Neural progenitor cell (in vitro differentiated cells): ENCODE results near the gene MLST8. TPM values are rescaled to one million over a fixed set of nuclear protein-coding genes. Genes with fewer than 3 reads are reported as not detected.

Experiments
- DNase-seq: peaks from one replicate; pipeline ENCODE4 v3.0.0-alpha.2; 2016; ENCODE audit warnings: low spot score
- H2AFZ ChIP-seq: fragments of 200-600 bp; sonication (generic); replicated peaks from 2 replicates; pipeline ENCODE4 v1.6.1; 2016; ENCODE audit warnings: antibody characterized with exemption
- H3F3A ChIP-seq: fragments of 200-600 bp; sonication (generic); 2 replicates; pipeline ENCODE4 v1.6.1; 2016; ENCODE audit warnings: antibody characterized with exemption, low read depth
- H3K27ac ChIP-seq: fragments of 200-600 bp; sonication (generic); 2 replicates; pipeline ENCODE4 v1.5.1; 2016; ENCODE audit warnings: mild to moderate bottlenecking
- H3K27me3 ChIP-seq: fragments of 200-600 bp; sonication (generic); 2 replicates; pipeline ENCODE4 v1.6.1; 2016; ENCODE audit warnings: mild to moderate bottlenecking, moderate library complexity
- H3K36me3 ChIP-seq: fragments of 200-600 bp; sonication (generic); 2 replicates; pipeline ENCODE4 v1.5.1; 2016
- H3K4me1 ChIP-seq: fragments of 200-600 bp; sonication (generic); 2 replicates; pipeline ENCODE4 v1.6.1; 2016; ENCODE audit warnings: mixed run types
- H3K4me2 ChIP-seq: fragments of 200-600 bp; sonication (generic); 2 replicates; pipeline ENCODE4 v1.6.1; 2016
- H3K4me3 ChIP-seq: fragments of 200-600 bp; sonication (generic); 2 replicates; pipeline ENCODE4 v1.5.1; 2016
- H3K79me2 ChIP-seq: fragments of 200-600 bp; sonication (generic); 2 replicates; pipeline ENCODE4 v1.6.1; 2016; ENCODE audit warnings: low read depth
- H3K9ac ChIP-seq: fragments of 200-600 bp; sonication (generic); 2 replicates; pipeline ENCODE4 v1.6.1; 2016
- H3K9me3 ChIP-seq: fragments of 200-600 bp; sonication (generic); 2 replicates; pipeline ENCODE4 v1.5.1; 2016; ENCODE audit warnings: low read depth
- H4K20me1 ChIP-seq: fragments of 200-600 bp; sonication (generic); 2 replicates; pipeline ENCODE4 v1.6.1; 2016; ENCODE audit warnings: low read depth
- H3K27ac Mint-ChIP-seq: 3 replicates; pipeline ENCODE4 v1.8.0; 2021; ENCODE audit warnings: mixed read lengths
- H3K27me3 Mint-ChIP-seq: 2 replicates; pipeline ENCODE4 v1.8.0; 2022; ENCODE audit warnings: low read depth, mild to moderate bottlenecking, inconsistent platforms, moderate library complexity, mixed read lengths; ENCODE audit not compliant: insufficient read depth
- H3K36me3 Mint-ChIP-seq: 3 replicates; pipeline ENCODE4 v1.8.0; 2021; ENCODE audit warnings: mixed read lengths
- H3K4me1 Mint-ChIP-seq: 3 replicates; pipeline ENCODE4 v1.8.0; 2021; ENCODE audit warnings: mixed read lengths
- H3K4me3 Mint-ChIP-seq: 3 replicates; pipeline ENCODE4 v1.8.0; 2021; ENCODE audit warnings: mild to moderate bottlenecking, moderate library complexity, mixed read lengths
- H3K9me3 Mint-ChIP-seq: 3 replicates; pipeline ENCODE4 v1.8.0; 2020; ENCODE audit warnings: mixed read lengths
- EZH2 ChIP-seq: fragments of 200-600 bp; sonication (generic); IDR thresholded peaks from 2 replicates; pipeline ENCODE4 v1.6.1; 2017; ENCODE audit warnings: antibody characterized with exemption, mild to moderate bottlenecking, moderate library complexity
- EZH2phosphoT487 ChIP-seq: fragments of 200-600 bp; sonication (generic); IDR thresholded peaks from 2 replicates; pipeline ENCODE4 v1.6.1; 2017; ENCODE audit warnings: antibody characterized with exemption
- total RNA-seq: library from RNA; depleted of rRNA; stranded (reverse); fragments of >200 nt; gene quantifications from 2 replicates; pipeline ENCODE4 v1.2.3, GENCODE V29; 2015; ENCODE audit warnings: low replicate concordance
- TF ChIP-seq, protein P1 (sequence below): fragments of 200-600 bp; sonication (generic); IDR thresholded peaks from 2 replicates; pipeline ENCODE4 v1.5.1; 2017; ENCODE audit warnings: antibody characterized with exemption, mild to moderate bottlenecking

Gene MLST8
- total RNA-seq, 1 donor from 2014 or later, result 24.9 TPM

- H3F3A ChIP-seq, result peaks cover 47% of the 10 kb centered on the region
- H3K9me3 ChIP-seq, result no peaks in the 10 kb centered on the region
- H3K4me1 ChIP-seq, result peaks cover 11% of the 10 kb centered on the region
- H3K79me2 ChIP-seq, result peaks cover 32% of the 10 kb centered on the region
- Mint-ChIP-seq H3K27me3 (peaks cover 6% of the 10 kb centered on the region), H3K4me3 (peak overlapping the region; percentile 87), H3K36me3 (peaks cover 4% of the 10 kb centered on the region), H3K27ac (no peak overlapping the region), H3K4me1 (peaks cover 19% of the 10 kb centered on the region), H3K9me3 (no peaks in the 10 kb centered on the region)
- peak overlapping the region; percentile 90 for H3K27ac ChIP-seq
- H3K36me3 ChIP-seq, result no peaks in the 10 kb centered on the region
- DNase-seq, result peak; percentile 51
- H3K9ac ChIP-seq, result peak overlapping the region; percentile 92
- H3K4me3 ChIP-seq, result peak overlapping the region; percentile 99
- no peaks in the 10 kb centered on the region for H3K27me3 ChIP-seq
- H3K4me2 ChIP-seq, result peak overlapping the region; percentile 93
- H2AFZ ChIP-seq, result no peak overlapping the region
- H4K20me1 ChIP-seq, result peaks cover 40% of the 10 kb centered on the region
- no peak for TF ChIP-seq EZH2phosphoT487
- TF ChIP-seq, protein P1, sequence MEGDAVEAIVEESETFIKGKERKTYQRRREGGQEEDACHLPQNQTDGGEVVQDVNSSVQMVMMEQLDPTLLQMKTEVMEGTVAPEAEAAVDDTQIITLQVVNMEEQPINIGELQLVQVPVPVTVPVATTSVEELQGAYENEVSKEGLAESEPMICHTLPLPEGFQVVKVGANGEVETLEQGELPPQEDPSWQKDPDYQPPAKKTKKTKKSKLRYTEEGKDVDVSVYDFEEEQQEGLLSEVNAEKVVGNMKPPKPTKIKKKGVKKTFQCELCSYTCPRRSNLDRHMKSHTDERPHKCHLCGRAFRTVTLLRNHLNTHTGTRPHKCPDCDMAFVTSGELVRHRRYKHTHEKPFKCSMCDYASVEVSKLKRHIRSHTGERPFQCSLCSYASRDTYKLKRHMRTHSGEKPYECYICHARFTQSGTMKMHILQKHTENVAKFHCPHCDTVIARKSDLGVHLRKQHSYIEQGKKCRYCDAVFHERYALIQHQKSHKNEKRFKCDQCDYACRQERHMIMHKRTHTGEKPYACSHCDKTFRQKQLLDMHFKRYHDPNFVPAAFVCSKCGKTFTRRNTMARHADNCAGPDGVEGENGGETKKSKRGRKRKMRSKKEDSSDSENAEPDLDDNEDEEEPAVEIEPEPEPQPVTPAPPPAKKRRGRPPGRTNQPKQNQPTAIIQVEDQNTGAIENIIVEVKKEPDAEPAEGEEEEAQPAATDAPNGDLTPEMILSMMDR, result peak; percentile 7
Observed at GRCh38 chr16:2213817-2214718, 8.8 kb downstream of the MLST8 start.

- peaks cover 6% of the 10 kb centered on the region for H3K27me3 Mint-ChIP-seq
- peaks cover 19% of the 10 kb centered on the region for H3K4me1 Mint-ChIP-seq
Observed at GRCh38 chr16:2214719-2214968, 9.4 kb downstream of the MLST8 start, which contains the start of gene PGP. Gene PGP (minus strand): TSS chr16:2214840. CDS start chr16:2214777, 63 bp downstream.

GRCh38 chr16:2216330-2216729 is 11.1 kb downstream of the MLST8 start:
- peaks cover 32% of the 10 kb centered on the region for H3K79me2 ChIP-seq
- TF ChIP-seq EZH2, result no peak
- no peak for TF ChIP-seq EZH2phosphoT487
- TF ChIP-seq, protein P1, result no peak

More at GRCh38 chr16:2214719-2214968, 9.4 kb downstream of the MLST8 start, which contains the start of gene PGP:
- Mint-ChIP-seq H3K4me3 (peak within 1 kb of the TSS; percentile 91), H3K27ac (peak within 1 kb of the TSS; percentile 94), H3K9me3 (no peaks in the 10 kb centered on the region), H3K36me3 (peaks cover 4% of the 10 kb centered on the region)
- Histone ChIP-seq H3K4me3 (peak within 1 kb of the TSS; percentile 99), H3K27me3 (no peaks in the 10 kb centered on the region), H4K20me1 (peaks cover 37% of the 10 kb centered on the region), H3F3A (peaks cover 47% of the 10 kb centered on the region), H3K79me2 (peaks cover 32% of the 10 kb centered on the region), H3K27ac (peak within 1 kb of the TSS; percentile 95), H3K9ac (peak within 1 kb of the TSS; percentile 92), H3K36me3 (no peaks in the 10 kb centered on the region), H3K4me1 (peaks cover 11% of the 10 kb centered on the region), H3K4me2 (peak within 1 kb of the TSS; percentile 93), H3K9me3 (no peaks in the 10 kb centered on the region), H2AFZ (no peak within 1 kb of the TSS)
- DNase-seq, result no peak
- TF ChIP-seq, protein P1, result no peak
- TF ChIP-seq EZH2, result no peak
- no peak for TF ChIP-seq EZH2phosphoT487

More at GRCh38 chr16:2216330-2216729, 11.1 kb downstream of the MLST8 start:
- Mint-ChIP-seq H3K36me3 (peaks cover 4% of the 10 kb centered on the region), H3K4me3 (peak overlapping the region; percentile 91), H3K9me3 (no peaks in the 10 kb centered on the region), H3K27ac (no peak overlapping the region), H3K4me1 (peaks cover 21% of the 10 kb centered on the region), H3K27me3 (peaks cover 8% of the 10 kb centered on the region)
- Histone ChIP-seq H3F3A (peaks cover 41% of the 10 kb centered on the region), H3K4me1 (peaks cover 11% of the 10 kb centered on the region), H3K27ac (no peak overlapping the region), H3K27me3 (no peaks in the 10 kb centered on the region), H2AFZ (no peak overlapping the region), H3K36me3 (no peaks in the 10 kb centered on the region), H3K9me3 (no peaks in the 10 kb centered on the region), H3K4me3 (no peak overlapping the region), H3K4me2 (peak overlapping the region; percentile 73), H4K20me1 (peaks cover 25% of the 10 kb centered on the region), H3K9ac (no peak overlapping the region)
- no peak for DNase-seq
